Kidney capillary endothelial cell (primary cell): ENCODE results near the gene FAHD2A.
"Not testable (repeated sequence)": the region's sequence is repeated elsewhere in the genome, so short reads cannot be mapped to it uniquely, and the experiment has no call there.

Experiments
- DNase-seq: peaks from one replicate; pipeline ENCODE4 v3.0.0-alpha.2; 2018; ENCODE audit warnings: low spot score

Gene FAHD2A

GRCh38 chr2:95402370-95403203, at the start of gene FAHD2A:
FAHD2A (plus strand) TSS chr2:95402708; CDS start chr2:95405559, 2,851 bp downstream.
- DNase-seq: peak; percentile 79

- DNase-seq: no peak
These were observed 49.4 kb upstream of the FAHD2A start for GRCh38 chr2:95353055-95353575.

- DNase-seq: no peak
These were observed 48.7 kb upstream of the FAHD2A start for GRCh38 chr2:95353613-95354468.

GRCh38 chr2:95354469-95354901, 48.0 kb upstream of the FAHD2A start:
- DNase-seq: no peak

GRCh38 chr2:95354925-95355324, 47.6 kb upstream of the FAHD2A start:
- no peak for DNase-seq

- DNase-seq: not testable (repeated sequence)
These were observed 47.0 kb upstream of the FAHD2A start for GRCh38 chr2:95355486-95355885.

- no peak for DNase-seq
These were observed 45.4 kb upstream of the FAHD2A start for GRCh38 chr2:95356821-95357700.

GRCh38 chr2:95357717-95358280, 44.7 kb upstream of the FAHD2A start:
- no peak for DNase-seq

- no peak for DNase-seq
These were observed 43.5 kb upstream of the FAHD2A start for GRCh38 chr2:95359031-95359430.

- DNase-seq: no peak
These were observed 43.0 kb upstream of the FAHD2A start for GRCh38 chr2:95359501-95359930.

- DNase-seq: no peak
These were observed 41.1 kb upstream of the FAHD2A start for GRCh38 chr2:95361216-95361980.

GRCh38 chr2:95362486-95362885, 40.0 kb upstream of the FAHD2A start:
- DNase-seq: no peak

GRCh38 chr2:95366514-95366913, 36.0 kb upstream of the FAHD2A start:
- DNase-seq: no peak

GRCh38 chr2:95372216-95372829, 30.2 kb upstream of the FAHD2A start:
- no peak for DNase-seq

GRCh38 chr2:95372845-95373244, 29.7 kb upstream of the FAHD2A start:
- no peak for DNase-seq

- DNase-seq: no peak
These were observed 28.5 kb upstream of the FAHD2A start for GRCh38 chr2:95374029-95374428.

GRCh38 chr2:95374451-95374920, 28.0 kb upstream of the FAHD2A start:
- no peak for DNase-seq

- no peak for DNase-seq
These were observed 27.5 kb upstream of the FAHD2A start for GRCh38 chr2:95374921-95375471.

GRCh38 chr2:95375532-95376150, 26.9 kb upstream of the FAHD2A start:
- DNase-seq: no peak
